GM12878 (cell line): ENCODE results near the gene NLRP7. TPM values are rescaled to one million over a fixed set of nuclear protein-coding genes. Genes with fewer than 3 reads are reported as not detected.

Experiments
- ATAC-seq: fragments of 200-7000 bp; cut with Tn5 transposase; 3 replicates; pipeline ENCODE4 v1.9.1; 2020; ENCODE audit warnings: mild to moderate bottlenecking, moderate library complexity
- BruUV-seq: library from RNA; stranded (reverse); fragments of 400-500 nt; replicated peaks from 2 replicates; lab custom pipeline; 2021; lab: Mats Ljungman, UMichigan
- CTCF ChIA-PET: fragments of 300-600 bp; sonication (Branson Sonifier 250); formaldehyde crosslinking; extraction: SDS; loops from one replicate; lab custom pipeline; 2021; ENCODE audit warnings: inconsistent platforms; lab: Yijun Ruan, JAX
- POLR2A ChIA-PET: fragments of 350-600 bp; formaldehyde crosslinking; extraction: SDS; loops from one replicate; lab custom pipeline; 2021; ENCODE audit warnings: inconsistent platforms; lab: Charles Lee
- RAD21 ChIA-PET: fragments of 300-600 bp; sonication (Branson Sonifier 250); formaldehyde crosslinking; loops from one replicate; lab custom pipeline; 2023; ENCODE audit warnings: antibody characterized with exemption; ENCODE audit not compliant: unreplicated experiment; lab: Charles Lee
- SMC1A ChIA-PET: fragments of 300-600 bp; sonication (Branson Sonifier 250); formaldehyde crosslinking; loops from one replicate; lab custom pipeline; 2023; ENCODE audit not compliant: unreplicated experiment, uncharacterized antibody; lab: Charles Lee
- DNase-seq: peaks from one replicate; pipeline ENCODE4 v3.0.0-alpha.2; 2011; ENCODE audit warnings: low read depth, low spot score
- FAIRE-seq: peaks from 3 replicates; lab custom pipeline; 2011; peaks lifted over from hg19 to GRCh38; lab: Jason Lieb, UNC
- H2AFZ ChIP-seq: 2 replicates; pipeline ENCODE4 v1.6.0; 2011; ENCODE audit warnings: low read depth, low read length, control low read depth; ENCODE audit not compliant: control insufficient read depth
- H3K27ac ChIP-seq: 2 replicates; pipeline ENCODE4 v1.5.1; 2011; ENCODE audit warnings: control low read depth; ENCODE audit not compliant: control insufficient read depth, insufficient read depth
- H3K27me3 ChIP-seq, 2 experiments: replicated peaks in 1 of 2; 2 replicates each; pipeline versions ENCODE4 v1.6.0 to v1.6.1; 2011; ENCODE audit warnings: low read length in 1 of 2; ENCODE audit not compliant: control insufficient read depth in 2 of 2, insufficient read depth in 2 of 2
- H3K36me3 ChIP-seq, 2 experiments: 2 replicates each; pipeline ENCODE4 v1.5.1; 2011; ENCODE audit warnings: low read length in 1 of 2; ENCODE audit not compliant: control insufficient read depth in 2 of 2, insufficient read depth in 2 of 2
- H3K4me1 ChIP-seq: 2 replicates; pipeline ENCODE4 v1.6.1; 2011; ENCODE audit warnings: mild to moderate bottlenecking, low read length, moderate library complexity, mixed read lengths; ENCODE audit not compliant: control insufficient read depth, insufficient read depth
- H3K4me2 ChIP-seq: 2 replicates; pipeline ENCODE4 v1.6.0; 2011; ENCODE audit warnings: control low read depth; ENCODE audit not compliant: control insufficient read depth, insufficient read depth
- H3K4me3 ChIP-seq: fragments of 200-600 bp; sonication (generic); 2 replicates; pipeline ENCODE4 v1.5.1; 2016
- H3K79me2 ChIP-seq: 2 replicates; pipeline ENCODE4 v1.6.0; 2011; ENCODE audit warnings: low read length; ENCODE audit not compliant: control insufficient read depth, insufficient read depth
- H3K9ac ChIP-seq: 2 replicates; pipeline ENCODE4 v1.8.0; 2011; ENCODE audit warnings: low read length, control low read depth, mixed read lengths; ENCODE audit not compliant: control insufficient read depth, insufficient read depth
- H3K9me3 ChIP-seq: replicated peaks from 3 replicates; pipeline ENCODE4 v1.5.1; 2011; ENCODE audit warnings: mild to moderate bottlenecking, low read length; ENCODE audit not compliant: control insufficient read depth, insufficient read depth
- H4K20me1 ChIP-seq: 2 replicates; pipeline ENCODE4 v1.6.0; 2011; ENCODE audit not compliant: control insufficient read depth, insufficient read depth
- ATF3 ChIP-seq: IDR thresholded peaks from 2 replicates; pipeline ENCODE4 v1.6.1; 2011; ENCODE audit warnings: low read depth, mild to moderate bottlenecking, low read length, moderate library complexity, borderline replicate concordance; ENCODE audit errors: extremely low read depth
- BCL11A ChIP-seq: IDR thresholded peaks from 2 replicates; pipeline ENCODE4 v1.6.1; 2011; ENCODE audit warnings: low read depth, low read length
- CBX5 ChIP-seq: sonication (generic); IDR thresholded peaks from 2 replicates; pipeline ENCODE4 v1.6.1; 2016; ENCODE audit warnings: low read depth, moderate library complexity, mild to moderate bottlenecking, inconsistent platforms
- CREM ChIP-seq: IDR thresholded peaks from 2 replicates; pipeline ENCODE4 v1.6.1; 2014; ENCODE audit warnings: antibody characterized with exemption, low read depth
- E4F1 ChIP-seq: fragments of 450-650 bp; IDR thresholded peaks from 2 replicates; pipeline ENCODE4 v1.6.1; 2018; ENCODE audit warnings: borderline replicate concordance, mild to moderate bottlenecking; ENCODE audit not compliant: partially characterized antibody
- EED ChIP-seq: sonication (generic); IDR thresholded peaks from 2 replicates; pipeline ENCODE4 v1.6.1; 2016; ENCODE audit warnings: antibody characterized with exemption, low read depth
- ETV6 ChIP-seq, 2 experiments: fragments of 450-650 bp in 1 of 2; IDR thresholded peaks in 1 of 2; conservative IDR thresholded peaks in 1 of 2; 2 replicates each; pipeline ENCODE4 v1.6.1; 2014; ENCODE audit warnings: antibody characterized with exemption in 1 of 2, borderline replicate concordance in 1 of 2, low read depth in 1 of 2, mild to moderate bottlenecking in 1 of 2, moderate library complexity in 1 of 2
- NBN ChIP-seq: fragments of 450-650 bp; IDR thresholded peaks from 2 replicates; pipeline ENCODE4 v1.6.1; 2016
- PAX5 ChIP-seq: IDR thresholded peaks from 2 replicates; pipeline ENCODE4 v1.6.1; 2011; ENCODE audit warnings: low read depth, low read length, borderline replicate concordance
- PAX8 ChIP-seq: fragments of 450-650 bp; IDR thresholded peaks from 2 replicates; pipeline ENCODE4 v1.6.1; 2017; ENCODE audit warnings: mild to moderate bottlenecking, moderate library complexity
- POLR2A ChIP-seq: IDR thresholded peaks from 2 replicates; pipeline ENCODE4 v1.6.1; 2011; ENCODE audit warnings: low read depth, mild to moderate bottlenecking, low read length
- POLR2AphosphoS5 ChIP-seq: IDR thresholded peaks from 2 replicates; pipeline ENCODE4 v1.6.1; 2011; ENCODE audit warnings: mild to moderate bottlenecking, low read length, inconsistent platforms
- SPI1 ChIP-seq: IDR thresholded peaks from 2 replicates; pipeline ENCODE4 v1.6.1; 2011; ENCODE audit warnings: low read depth, mild to moderate bottlenecking, low read length, moderate library complexity, borderline replicate concordance; ENCODE audit not compliant: insufficient read depth
- STAT1 ChIP-seq: fragments of 450-650 bp; conservative IDR thresholded peaks from 2 replicates; pipeline ENCODE4 v1.6.1; 2014; ENCODE audit warnings: antibody characterized with exemption, mild to moderate bottlenecking
- SUPT20H ChIP-seq: IDR thresholded peaks from 2 replicates; pipeline ENCODE4 v1.6.1; 2011; ENCODE audit warnings: low read depth, mild to moderate bottlenecking, low read length, moderate library complexity, borderline replicate concordance; ENCODE audit not compliant: control insufficient read depth
- ZNF622 ChIP-seq: fragments of 450-650 bp; IDR thresholded peaks from 2 replicates; pipeline ENCODE4 v1.6.1; 2017; ENCODE audit warnings: mild to moderate bottlenecking, inconsistent platforms
- WGBS: methylation state at CpG from one replicate; pipeline ENCODE4 v1.1.6; 2016; ENCODE audit warnings: low lambda C conversion rate; ENCODE audit not compliant: insufficient replicate concordance, insufficient coverage; ENCODE audit errors: missing lambda C conversion rate; 5-methylcytosine and 5-hydroxymethylcytosine counted together
- in situ Hi-C: fragments of 300-500 bp; cut with MboI; formaldehyde crosslinking; loops from 9 replicates; pipeline ENCODE4 v1.14.3; 2018; ENCODE audit warnings: mixed read lengths
- intact Hi-C: fragments of 100-400 bp; cut with micrococcal nuclease; formaldehyde crosslinking; loops from one replicate; pipeline ENCODE4 v1.14.2; 2022; ENCODE audit not compliant: unreplicated experiment
- polyA plus RNA-seq, 11 experiments: library from polyadenylated mRNA; depleted of rRNA in 4 of 11; unstranded in 6 of 11; stranded (reverse) in 5 of 11; fragments of >200 nt; fragmentation: Nextera tagmentation in 4 of 11; fragmentation: Illumina TruSeq in 1 of 11; extraction: Ambion mirVana in 4 of 11; extraction: Trizol in 1 of 11; gene quantifications; 1 replicate in 1 of 11; 2 replicates in 10 of 11; pipeline versions ENCODE4 v1.2.1 to v1.2.3, GENCODE V29; 2011 to 2016; ENCODE audit warnings: inconsistent platforms in 2 of 11, missing spikeins in 2 of 11, low read depth in 1 of 11
- total RNA-seq, 4 experiments: library from RNA; depleted of rRNA in 3 of 4; stranded (reverse); fragments of >200 nt in 3 of 4; fragmentation: Illumina TruSeq in 1 of 4; extraction: Trizol in 1 of 4; gene quantifications; 2 replicates each; pipeline versions ENCODE4 v1.2.1 to v1.2.3, GENCODE V29; 2013 to 2021

NLRP7 gene
- total and polyA plus RNA-seq, 10 of the 15 experiments (the other 5 are each of a cell fraction or from before 2014, with no cell fraction given): 0.08 to 3.4 (median 0.31) TPM

GRCh38 chr19:54937926-54938325 is 9.4 kb downstream of the NLRP7 start (continued):
- TF ChIP-seq SPI1 (peak; percentile 78), PAX8 (no peak)

GRCh38 chr19:54928299-54928698 is 19.0 kb downstream of the NLRP7 start:
- no peaks in the 10 kb centered on the region for H3K27me3 ChIP-seq
- ATAC-seq: no peak
- no peaks in the 10 kb centered on the region for H3K36me3 ChIP-seq
- H3K4me1 ChIP-seq: no peaks in the 10 kb centered on the region; the same call in 1 of the 2 replicates
- H3K4me3 ChIP-seq: no peak overlapping the region
- H3K79me2 ChIP-seq: no peaks in the 10 kb centered on the region
- TF ChIP-seq ZNF622 (no peak), CBX5 (peak; percentile 91)
- TF ChIP-seq, all 136 proteins: peak for 1
- intact Hi-C loops (no loop called here), in situ Hi-C loops (loop anchor here (10.0 kb wide), 1 partner anchor 453 kb away; the partner anchor contains the start of gene CDC42EP5)
- Histone ChIP-seq H3K4me2 (no peak overlapping the region), H2AFZ (no peak overlapping the region), H3K27ac (no peak overlapping the region), H3K9ac (no peak overlapping the region), H4K20me1 (no peaks in the 10 kb centered on the region), H3K9me3 (peaks cover 2% of the 10 kb centered on the region; the same call in 1 of the 3 replicates)
- no TSS peak for BruUV-seq
- ChIA-PET POLR2A (no interaction called here), CTCF (interaction anchor here (0.6 kb wide), 1 partner anchor 993 kb away, joined by 7 read pairs; no protein-coding TSS in a partner anchor), RAD21 (no interaction called here), SMC1A (no interaction called here)
- WGBS: 69% methylated on average over 2 of the region's 2 CpGs
- DNase-seq (no peak), FAIRE-seq (no peak)

- no peak overlapping the region for H3K4me2 ChIP-seq
- intact Hi-C loops (no loop called here), in situ Hi-C loops (loop anchor here (10.0 kb wide), 1 partner anchor 448 kb away; the partner anchor contains the start of gene CDC42EP5)
- H4K20me1 ChIP-seq: no peaks in the 10 kb centered on the region
- no peak overlapping the region for H3K4me3 ChIP-seq
- no peaks in the 10 kb centered on the region for H3K79me2 ChIP-seq
- BruUV-seq: no TSS peak
- no peak overlapping the region for H3K27ac ChIP-seq
- no peak overlapping the region for H3K9ac ChIP-seq
- DNase-seq (no peak), ATAC-seq (no peak), FAIRE-seq (no peak)
- RAD21 ChIA-PET: no interaction called here
- CTCF ChIA-PET: no interaction called here
- H2AFZ ChIP-seq: no peak overlapping the region
- SMC1A ChIA-PET: no interaction called here
- no peaks in the 10 kb centered on the region for H3K36me3 ChIP-seq
- POLR2A ChIA-PET: no interaction called here
- no peaks in the 10 kb centered on the region for H3K27me3 ChIP-seq
- no peaks in the 10 kb centered on the region for H3K4me1 ChIP-seq
- WGBS: 43% methylated on average over 9 of the region's 9 CpGs
- H3K9me3 ChIP-seq: no peaks in the 10 kb centered on the region; the same call in 2 of the 3 replicates
- TF ChIP-seq BCL11A: no peak
- no peak for TF ChIP-seq E4F1
- TF ChIP-seq EED: no peak
- no peak for TF ChIP-seq PAX5
- TF ChIP-seq CREM: no peak
- no peak for TF ChIP-seq ETV6 (conservative IDR thresholded peaks at IDR 0.05 in 1 of 2, IDR thresholded peaks at IDR 0.05 in 1 of 2; ENCODE audit: borderline replicate concordance in 1 of 2, low read depth in 1 of 2)
- TF ChIP-seq SUPT20H: no peak
- no peak for TF ChIP-seq POLR2A
- TF ChIP-seq POLR2AphosphoS5: no peak
- TF ChIP-seq NBN: no peak
- TF ChIP-seq ATF3: no peak
- TF ChIP-seq STAT1: no peak
Measured at GRCh38 chr19:54923276-54923675, 24.1 kb downstream of the NLRP7 start.
